K562 (cell line): ENCODE data around the gene PRSS50. TPM values are rescaled to one million over a fixed set of nuclear protein-coding genes. Genes with fewer than 3 reads are reported as not detected.

Experiments
- ATAC-seq: fragments of 200-7000 bp; cut with Tn5 transposase; 3 replicates; pipeline ENCODE4 v1.9.1; 2020; ENCODE audit warnings: moderate library complexity
- BruUV-seq: library from RNA; stranded (reverse); fragments of 400-500 nt; replicated peaks from 2 replicates; lab custom pipeline; 2021; lab: Mats Ljungman, UMichigan
- CTCF ChIA-PET: fragments of 300-600 bp; formaldehyde crosslinking; extraction: SDS; loops from one replicate; lab custom pipeline; 2021; ENCODE audit warnings: low intra/inter-chr PET ratio; lab: Yijun Ruan, JAX
- POLR2A ChIA-PET: fragments of 300-600, 350-650 bp; sonication (Branson Sonifier 250); formaldehyde crosslinking; extraction: SDS; loops from one replicate; lab custom pipeline; 2021; ENCODE audit warnings: antibody characterized with exemption, inconsistent platforms; lab: Yijun Ruan, JAX
- DNase-seq, 4 experiments: peaks; one replicate each; pipeline versions ENCODE4 v3.0.0 to v3.0.0-alpha.2; 2011 to 2018; ENCODE audit warnings: low spot score in 3 of 4, mixed read lengths in 3 of 4; ENCODE audit errors: extremely low read depth in 1 of 4
- FAIRE-seq: peaks from 2 replicates; lab custom pipeline; 2011; peaks lifted over from hg19 to GRCh38; lab: Jason Lieb, UNC
- H2AFZ ChIP-seq: 2 replicates; pipeline ENCODE4 v1.6.0; 2011; ENCODE audit warnings: low read depth, low read length, control low read depth, inconsistent platforms
- H3K27ac ChIP-seq: fragments of 200-600 bp; 3 replicates; pipeline ENCODE4 v1.8.0; 2011; ENCODE audit warnings: low read depth, mild to moderate bottlenecking, control low read depth, inconsistent platforms, low read length, moderate library complexity, mixed read lengths; ENCODE audit errors: extremely low read depth
- H3K27me3 ChIP-seq, 2 experiments: fragments of 300-600 bp in 1 of 2; 2 replicates in 1 of 2; 3 replicates in 1 of 2; pipeline versions ENCODE4 v1.6.0 to v1.8.0; 2011; ENCODE audit warnings: inconsistent platforms in 2 of 2, low read length in 2 of 2, mild to moderate bottlenecking in 1 of 2, mixed read lengths in 1 of 2, moderate library complexity in 1 of 2; ENCODE audit not compliant: control insufficient read depth in 2 of 2, insufficient read depth in 2 of 2
- H3K36me3 ChIP-seq: fragments of 300-600 bp; 3 replicates; pipeline ENCODE4 v1.8.0; 2011; ENCODE audit warnings: mild to moderate bottlenecking, low read length, inconsistent platforms; ENCODE audit not compliant: control insufficient read depth, insufficient read depth
- H3K4me1 ChIP-seq, 2 experiments: fragments of 200-600 bp in 1 of 2; replicated peaks in 1 of 2; 2 replicates in 1 of 2; 3 replicates in 1 of 2; pipeline versions ENCODE4 v1.5.1 to v1.8.0; 2011; ENCODE audit warnings: inconsistent platforms in 2 of 2, low read length in 2 of 2, mild to moderate bottlenecking in 1 of 2, mixed read lengths in 1 of 2, moderate library complexity in 1 of 2; ENCODE audit not compliant: control insufficient read depth in 2 of 2, insufficient read depth in 2 of 2
- H3K4me2 ChIP-seq: 2 replicates; pipeline ENCODE4 v1.6.1; 2011; ENCODE audit warnings: low read length, control low read depth, inconsistent platforms, mixed read lengths; ENCODE audit not compliant: insufficient read depth
- H3K4me3 ChIP-seq: fragments of 200-600 bp; sonication (generic), shearing (Covaris generic); 2 replicates; pipeline ENCODE4 v1.5.1; 2016; ENCODE audit warnings: control low read depth, inconsistent platforms
- H3K79me2 ChIP-seq: fragments of 200-600 bp; 3 replicates; pipeline ENCODE4 v1.8.0; 2011; ENCODE audit warnings: low read length, inconsistent platforms; ENCODE audit not compliant: control insufficient read depth, insufficient read depth
- H3K9ac ChIP-seq, 2 experiments: 2 replicates each; pipeline versions ENCODE4 v1.6.0 to v1.6.1; 2011; ENCODE audit warnings: low read depth in 2 of 2, low read length in 2 of 2, control low read depth in 1 of 2, inconsistent platforms in 1 of 2, mild to moderate bottlenecking in 1 of 2, mixed read lengths in 1 of 2; ENCODE audit not compliant: insufficient read depth in 1 of 2
- H3K9me1 ChIP-seq: one replicate; pipeline ENCODE4 v1.6.0; 2011; ENCODE audit warnings: inconsistent platforms, mild to moderate bottlenecking, low read length, moderate library complexity; ENCODE audit not compliant: control insufficient read depth, insufficient read depth
- H3K9me3 ChIP-seq: replicated peaks from 2 replicates; pipeline ENCODE4 v1.5.1; 2011; ENCODE audit warnings: low read depth, low read length, inconsistent platforms; ENCODE audit not compliant: control insufficient read depth, insufficient read depth
- H4K20me1 ChIP-seq: replicated peaks from 2 replicates; pipeline ENCODE4 v1.6.1; 2011; ENCODE audit warnings: low read length, inconsistent platforms, mixed read lengths; ENCODE audit not compliant: control insufficient read depth, insufficient read depth
- COPS2 ChIP-seq: fragments of 450-650 bp; conservative IDR thresholded peaks from 2 replicates; pipeline ENCODE4 v1.6.1; 2016; ENCODE audit warnings: mild to moderate bottlenecking, moderate library complexity
- GATAD2A ChIP-seq: fragments of 450-650 bp; IDR thresholded peaks from 2 replicates; pipeline ENCODE4 v1.6.1; 2017
- MEF2D ChIP-seq: conservative IDR thresholded peaks from 2 replicates; pipeline ENCODE4 v1.6.1; 2016; ENCODE audit warnings: low read depth, missing genetic modification characterization, missing compliant biosample characterization
- NR1H2 ChIP-seq: sonication (generic); formaldehyde crosslinking; IDR thresholded peaks from 2 replicates; pipeline ENCODE4 v1.4.0; 2020; ENCODE audit warnings: mild to moderate bottlenecking, missing genetic modification reagents
- NR3C1 ChIP-seq: sonication (generic); formaldehyde crosslinking; IDR thresholded peaks from 2 replicates; pipeline ENCODE4 v1.8.1; 2022; ENCODE audit warnings: missing genetic modification reagents
- ZNF239 ChIP-seq: fragments of 250-450 bp; sonication (Bioruptor Pico); IDR thresholded peaks from 2 replicates; pipeline ENCODE4 v1.4.0; 2020; ENCODE audit warnings: mild to moderate bottlenecking
- ZNF395 ChIP-seq: fragments of 200-800 bp; sonication (Bioruptor generic); IDR thresholded peaks from 2 replicates; pipeline ENCODE4 v1.6.1; 2017; ENCODE audit warnings: missing genetic modification characterization, missing compliant biosample characterization
- WGBS: fragments of 100-300 bp; shearing (Covaris generic); methylation state at CpG from one replicate; pipeline ENCODE4 v1.1.6; 2016; ENCODE audit warnings: low coverage, mixed read lengths; ENCODE audit not compliant: insufficient coverage; ENCODE audit errors: missing lambda C conversion rate; 5-methylcytosine and 5-hydroxymethylcytosine counted together
- in situ Hi-C: fragments of 300-500 bp; cut with MboI; formaldehyde crosslinking; loops from 4 replicates; pipeline ENCODE4 v1.15.0; 2018; ENCODE audit warnings: inconsistent platforms, mixed read lengths
- intact Hi-C: fragments of 100-400 bp; cut with micrococcal nuclease; formaldehyde crosslinking; loops from 2 replicates; pipeline ENCODE4 v1.14.2; 2022
- polyA plus RNA-seq, 8 experiments: library from polyadenylated mRNA; depleted of rRNA in 4 of 8; stranded (reverse) in 5 of 8; unstranded in 3 of 8; fragments of >200 nt; fragmentation: Nextera tagmentation in 2 of 8; fragmentation: Illumina TruSeq in 1 of 8; extraction: Ambion mirVana in 2 of 8; extraction: Trizol in 1 of 8; gene quantifications; 2 replicates each; pipeline versions ENCODE4 v1.2.1 to v1.2.3, GENCODE V29; 2011 to 2014; ENCODE audit warnings: inconsistent platforms in 1 of 8, missing spikeins in 1 of 8
- total RNA-seq, 7 experiments: library from RNA; depleted of rRNA in 6 of 7; stranded (reverse); fragments of >200 nt in 6 of 7; fragmentation: Illumina TruSeq in 2 of 7; extraction: Trizol in 2 of 7; gene quantifications; 2 replicates each; pipeline versions ENCODE4 v1.2.1 to v1.2.3, GENCODE V29; 2011 to 2021; ENCODE audit warnings: low replicate concordance in 1 of 7

PRSS50 gene
- total and polyA plus RNA-seq, 9 of the 15 experiments (the other 6 are each of a cell fraction or from before 2014, with no cell fraction given): 0.01 TPM; not detected in 8

GRCh38 chr3:46708401-46709156 is 9.1 kb downstream of the PRSS50 start:
- in situ Hi-C loops: no loop called here
- intact Hi-C loops: loop anchor here (10.0 kb wide), 2 partner anchors 286 to 666 kb away; no protein-coding TSS in a partner anchor
- Histone ChIP-seq H3K27ac (no peak overlapping the region), H3K27me3 (peaks cover 11 to 54% of the 10 kb centered on the region in 2 experiments; a peak in 4 of 5 replicates), H3K4me1 (no peaks in the 10 kb centered on the region), H3K36me3 (no peaks in the 10 kb centered on the region), H3K9me3 (no peaks in the 10 kb centered on the region), H2AFZ (no peak overlapping the region), H3K79me2 (no peaks in the 10 kb centered on the region), H3K4me2 (no peak overlapping the region), H3K4me3 (no peak overlapping the region), H4K20me1 (peaks cover 33% of the 10 kb centered on the region)
- POLR2A ChIA-PET: interaction anchor here (0.6 to 1.7 kb wide), 6 partner anchors 12 to 345 kb away, joined by 3 to 11 read pairs (median 4); no protein-coding TSS in a partner anchor
- 2% methylated on average over 11 of the region's 11 CpGs for WGBS
- CTCF ChIA-PET: no interaction called here
- FAIRE-seq: no peak
- ATAC-seq: no peak
- no TSS peak for BruUV-seq
- TF ChIP-seq ZNF239 (CRISPR knock-in tag): no peak
- TF ChIP-seq COPS2: no peak
- TF ChIP-seq MEF2D: no peak
- TF ChIP-seq NR1H2 (CRISPR knock-in tag): no peak
- TF ChIP-seq GATAD2A: no peak
- no peak for TF ChIP-seq NR3C1 (CRISPR knock-in tag)
- TF ChIP-seq ZNF395 (CRISPR knock-in tag): no peak
- TF ChIP-seq, all 486 proteins: peak for 0
- 0 out of 4 replicates have a peak overlapping the region, but pooled peaks of 1 of the 2 experiments have one; percentile 37 for H3K9ac ChIP-seq
- H3K9me1 ChIP-seq: no peaks in the 10 kb centered on the region
- DNase-seq: no peak
